Hepatocyte (in vitro differentiated cells): ENCODE results near the gene WDR33.
"Not testable (repeated sequence)": the region's sequence is repeated elsewhere in the genome, so short reads cannot be mapped to it uniquely, and the experiment has no call there.

Experiments
- CTCF ChIP-seq: fragments of 200-600 bp; sonication (generic); IDR thresholded peaks from 2 replicates; pipeline ENCODE4 v1.5.1; 2016; ENCODE audit warnings: antibody characterized with exemption, mild to moderate bottlenecking; ENCODE audit not compliant: poor library complexity
- EZH2 ChIP-seq: fragments of 200-600 bp; sonication (generic); IDR thresholded peaks from 2 replicates; pipeline ENCODE4 v1.6.1; 2016; ENCODE audit warnings: antibody characterized with exemption, mild to moderate bottlenecking, borderline replicate concordance

- not testable (repeated sequence) for TF ChIP-seq CTCF, EZH2
These were observed 15.7 kb upstream of the WDR33 start for GRCh38 chr2:127826708-127827107.
